HepG2 (cell line): ENCODE measurements around the gene C20orf204. TPM values are rescaled to one million over a fixed set of nuclear protein-coding genes. Genes with fewer than 3 reads are reported as not detected.
A peak's percentile ranks its signal among the peaks of the same experiment; 100 is the strongest.

ENCODE experiments used
- ATAD3A ChIP-seq: sonication (generic); formaldehyde crosslinking; IDR thresholded peaks from 2 replicates; pipeline ENCODE4 v1.4.0; 2020; ENCODE audit warnings: missing genetic modification reagents
- ATRX ChIP-seq: sonication (generic); formaldehyde crosslinking; IDR thresholded peaks from 2 replicates; pipeline ENCODE4 v1.4.0; 2020; ENCODE audit warnings: missing genetic modification reagents, borderline replicate concordance
- HNRNPL ChIP-seq: fragments of 200-400 bp; formaldehyde crosslinking; IDR thresholded peaks from 2 replicates; pipeline ENCODE4 v1.6.1; 2017; ENCODE audit warnings: mild to moderate bottlenecking, low read depth, low read length
- MTA1 ChIP-seq: sonication (generic); formaldehyde crosslinking; IDR thresholded peaks from 2 replicates; pipeline ENCODE4 v1.4.0; 2020; ENCODE audit warnings: missing genetic modification reagents, mild to moderate bottlenecking, borderline replicate concordance
- RELA ChIP-seq: sonication (generic); formaldehyde crosslinking; IDR thresholded peaks from 2 replicates; pipeline ENCODE4 v1.4.0; 2020; ENCODE audit warnings: missing genetic modification reagents
- TOE1 ChIP-seq: sonication (generic); formaldehyde crosslinking; IDR thresholded peaks from 2 replicates; pipeline ENCODE4 v1.4.0; 2020; ENCODE audit warnings: mild to moderate bottlenecking, missing genetic modification reagents
- ZBTB21 ChIP-seq: sonication (generic); formaldehyde crosslinking; IDR thresholded peaks from 2 replicates; pipeline ENCODE4 v1.4.0; 2020; ENCODE audit warnings: missing genetic modification reagents
- ZNF17 ChIP-seq: sonication (generic); formaldehyde crosslinking; IDR thresholded peaks from 2 replicates; pipeline ENCODE4 v1.5.0; 2020; ENCODE audit warnings: mild to moderate bottlenecking, missing genetic modification reagents
- ZNF430 ChIP-seq: sonication (generic); formaldehyde crosslinking; IDR thresholded peaks from 2 replicates; pipeline ENCODE4 v1.9.0; 2021; ENCODE audit warnings: mild to moderate bottlenecking, missing genetic modification reagents
- ZNF7 ChIP-seq: IDR thresholded peaks from 2 replicates; pipeline ENCODE4 v1.6.1; 2016; ENCODE audit warnings: missing biosample characterization, missing genetic modification reagents
- ZNF839 ChIP-seq: sonication (generic); formaldehyde crosslinking; IDR thresholded peaks from 2 replicates; pipeline ENCODE4 v1.4.0; 2020; ENCODE audit warnings: missing genetic modification reagents, mild to moderate bottlenecking, borderline replicate concordance
- polyA plus RNA-seq, 8 experiments: library from polyadenylated mRNA; depleted of rRNA in 3 of 8; stranded (reverse) in 7 of 8; unstranded in 1 of 8; fragments of >200 nt; fragmentation: Illumina TruSeq in 4 of 8; extraction: Trizol in 4 of 8; gene quantifications; 2 replicates each; pipeline versions ENCODE4 v1.2.1 to v1.2.3, GENCODE V29; 2011 to 2016; ENCODE audit warnings: low read depth in 4 of 8, missing spikeins in 1 of 8, mixed read lengths in 1 of 8; ENCODE audit not compliant: insufficient read depth in 1 of 8
- total RNA-seq, 5 experiments: library from RNA; depleted of rRNA; stranded (reverse); fragments of >200 nt; fragmentation: Illumina TruSeq; extraction: Trizol; gene quantifications; 2 replicates each; pipeline ENCODE4 v1.2.3, GENCODE V29; 2016; ENCODE audit warnings: low read depth in 1 of 5
- TF ChIP-seq, protein P1 (sequence below): sonication (generic); formaldehyde crosslinking; IDR thresholded peaks from 2 replicates; pipeline ENCODE4 v1.5.1; 2020; ENCODE audit warnings: mild to moderate bottlenecking, missing genetic modification reagents, moderate library complexity
- TF ChIP-seq, protein P2 (sequence below): sonication (generic); formaldehyde crosslinking; IDR thresholded peaks from 2 replicates; pipeline ENCODE4 v1.4.0; 2020; ENCODE audit warnings: missing genetic modification reagents, borderline replicate concordance
- TF ChIP-seq, protein P3 (sequence below): sonication (generic); formaldehyde crosslinking; IDR thresholded peaks from 2 replicates; pipeline ENCODE4 v1.4.0; 2020; ENCODE audit warnings: low read depth, mild to moderate bottlenecking, missing genetic modification reagents
- TF ChIP-seq, protein P4 (sequence below): sonication (generic); formaldehyde crosslinking; IDR thresholded peaks from 2 replicates; pipeline ENCODE4 v1.4.0; 2020; ENCODE audit warnings: missing genetic modification reagents, mild to moderate bottlenecking, borderline replicate concordance

Gene C20orf204
- total and polyA plus RNA-seq, 2 of the 13 experiments (the other 11 are each of a cell fraction or from before 2014, with no cell fraction given) = 22.1 to 80.0 TPM

DNA sequence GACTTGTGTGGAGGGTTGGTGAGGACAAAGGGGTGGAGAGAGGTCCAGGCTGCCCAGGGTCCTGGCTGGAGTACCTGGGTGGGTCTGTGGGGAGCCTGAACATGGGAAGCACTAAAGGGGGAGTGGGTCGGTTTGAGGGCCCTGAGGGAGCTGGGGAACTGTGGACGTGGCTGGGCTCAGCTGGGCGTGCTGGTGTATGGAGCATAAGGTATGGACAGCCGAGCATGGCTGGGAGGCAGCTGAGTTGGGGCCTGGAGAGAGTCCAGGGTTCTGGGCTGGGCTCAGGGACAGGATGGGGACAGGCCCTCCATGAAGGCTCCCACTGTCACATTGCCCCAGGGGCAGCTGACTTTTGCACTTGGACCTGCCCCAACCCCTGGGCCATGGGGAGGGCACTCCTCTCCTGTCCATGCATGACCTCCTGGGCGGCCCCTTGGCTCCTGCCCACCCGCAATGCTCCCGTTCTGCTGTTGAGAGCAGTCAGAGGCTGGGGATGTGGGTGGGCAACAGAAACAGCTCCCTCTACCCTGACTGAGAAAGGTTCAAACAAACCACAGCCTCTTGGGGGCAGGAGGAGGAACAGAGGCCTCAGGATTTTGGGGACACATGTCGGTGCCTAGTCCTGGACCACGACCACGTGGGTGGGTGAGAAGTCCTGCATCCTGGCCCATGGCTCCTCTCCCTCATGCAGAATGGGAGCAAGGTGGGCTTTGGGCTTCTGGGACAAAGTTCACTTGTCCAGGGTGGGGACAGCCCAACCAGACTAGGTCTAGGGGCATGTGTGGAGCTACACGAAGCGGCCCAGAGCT lies 4.5 kb downstream of the C20orf204 start (continued):
- TF ChIP-seq, protein P1, sequence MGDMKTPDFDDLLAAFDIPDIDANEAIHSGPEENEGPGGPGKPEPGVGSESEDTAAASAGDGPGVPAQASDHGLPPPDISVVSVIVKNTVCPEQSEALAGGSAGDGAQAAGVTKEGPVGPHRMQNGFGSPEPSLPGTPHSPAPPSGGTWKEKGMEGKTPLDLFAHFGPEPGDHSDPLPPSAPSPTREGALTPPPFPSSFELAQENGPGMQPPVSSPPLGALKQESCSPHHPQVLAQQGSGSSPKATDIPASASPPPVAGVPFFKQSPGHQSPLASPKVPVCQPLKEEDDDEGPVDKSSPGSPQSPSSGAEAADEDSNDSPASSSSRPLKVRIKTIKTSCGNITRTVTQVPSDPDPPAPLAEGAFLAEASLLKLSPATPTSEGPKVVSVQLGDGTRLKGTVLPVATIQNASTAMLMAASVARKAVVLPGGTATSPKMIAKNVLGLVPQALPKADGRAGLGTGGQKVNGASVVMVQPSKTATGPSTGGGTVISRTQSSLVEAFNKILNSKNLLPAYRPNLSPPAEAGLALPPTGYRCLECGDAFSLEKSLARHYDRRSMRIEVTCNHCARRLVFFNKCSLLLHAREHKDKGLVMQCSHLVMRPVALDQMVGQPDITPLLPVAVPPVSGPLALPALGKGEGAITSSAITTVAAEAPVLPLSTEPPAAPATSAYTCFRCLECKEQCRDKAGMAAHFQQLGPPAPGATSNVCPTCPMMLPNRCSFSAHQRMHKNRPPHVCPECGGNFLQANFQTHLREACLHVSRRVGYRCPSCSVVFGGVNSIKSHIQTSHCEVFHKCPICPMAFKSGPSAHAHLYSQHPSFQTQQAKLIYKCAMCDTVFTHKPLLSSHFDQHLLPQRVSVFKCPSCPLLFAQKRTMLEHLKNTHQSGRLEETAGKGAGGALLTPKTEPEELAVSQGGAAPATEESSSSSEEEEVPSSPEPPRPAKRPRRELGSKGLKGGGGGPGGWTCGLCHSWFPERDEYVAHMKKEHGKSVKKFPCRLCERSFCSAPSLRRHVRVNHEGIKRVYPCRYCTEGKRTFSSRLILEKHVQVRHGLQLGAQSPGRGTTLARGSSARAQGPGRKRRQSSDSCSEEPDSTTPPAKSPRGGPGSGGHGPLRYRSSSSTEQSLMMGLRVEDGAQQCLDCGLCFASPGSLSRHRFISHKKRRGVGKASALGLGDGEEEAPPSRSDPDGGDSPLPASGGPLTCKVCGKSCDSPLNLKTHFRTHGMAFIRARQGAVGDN (CRISPR knock-in tag) = peak; percentile 70
- no peak for TF ChIP-seq RELA (CRISPR knock-in tag)
- TF ChIP-seq TOE1 (CRISPR knock-in tag) = no peak
- TF ChIP-seq ZBTB21 = no peak
- TF ChIP-seq, protein P2, sequence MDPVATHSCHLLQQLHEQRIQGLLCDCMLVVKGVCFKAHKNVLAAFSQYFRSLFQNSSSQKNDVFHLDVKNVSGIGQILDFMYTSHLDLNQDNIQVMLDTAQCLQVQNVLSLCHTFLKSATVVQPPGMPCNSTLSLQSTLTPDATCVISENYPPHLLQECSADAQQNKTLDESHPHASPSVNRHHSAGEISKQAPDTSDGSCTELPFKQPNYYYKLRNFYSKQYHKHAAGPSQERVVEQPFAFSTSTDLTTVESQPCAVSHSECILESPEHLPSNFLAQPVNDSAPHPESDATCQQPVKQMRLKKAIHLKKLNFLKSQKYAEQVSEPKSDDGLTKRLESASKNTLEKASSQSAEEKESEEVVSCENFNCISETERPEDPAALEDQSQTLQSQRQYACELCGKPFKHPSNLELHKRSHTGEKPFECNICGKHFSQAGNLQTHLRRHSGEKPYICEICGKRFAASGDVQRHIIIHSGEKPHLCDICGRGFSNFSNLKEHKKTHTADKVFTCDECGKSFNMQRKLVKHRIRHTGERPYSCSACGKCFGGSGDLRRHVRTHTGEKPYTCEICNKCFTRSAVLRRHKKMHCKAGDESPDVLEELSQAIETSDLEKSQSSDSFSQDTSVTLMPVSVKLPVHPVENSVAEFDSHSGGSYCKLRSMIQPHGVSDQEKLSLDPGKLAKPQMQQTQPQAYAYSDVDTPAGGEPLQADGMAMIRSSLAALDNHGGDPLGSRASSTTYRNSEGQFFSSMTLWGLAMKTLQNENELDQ (CRISPR knock-in tag) = peak; percentile 67; the same call in 1 of the 2 replicates
- peak; percentile 39; the same call in 1 of the 2 replicates for TF ChIP-seq ZNF7 (CRISPR knock-in tag)
- TF ChIP-seq, protein P3, sequence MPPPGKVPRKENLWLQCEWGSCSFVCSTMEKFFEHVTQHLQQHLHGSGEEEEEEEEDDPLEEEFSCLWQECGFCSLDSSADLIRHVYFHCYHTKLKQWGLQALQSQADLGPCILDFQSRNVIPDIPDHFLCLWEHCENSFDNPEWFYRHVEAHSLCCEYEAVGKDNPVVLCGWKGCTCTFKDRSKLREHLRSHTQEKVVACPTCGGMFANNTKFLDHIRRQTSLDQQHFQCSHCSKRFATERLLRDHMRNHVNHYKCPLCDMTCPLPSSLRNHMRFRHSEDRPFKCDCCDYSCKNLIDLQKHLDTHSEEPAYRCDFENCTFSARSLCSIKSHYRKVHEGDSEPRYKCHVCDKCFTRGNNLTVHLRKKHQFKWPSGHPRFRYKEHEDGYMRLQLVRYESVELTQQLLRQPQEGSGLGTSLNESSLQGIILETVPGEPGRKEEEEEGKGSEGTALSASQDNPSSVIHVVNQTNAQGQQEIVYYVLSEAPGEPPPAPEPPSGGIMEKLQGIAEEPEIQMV (CRISPR knock-in tag) = peak; percentile 56; the same call in 1 of the 2 replicates
- TF ChIP-seq ZNF430 (CRISPR knock-in tag) = 0 out of 2 replicates have a peak, but pooled peaks have one; percentile 5
- TF ChIP-seq MTA1 (CRISPR knock-in tag) = no peak
- TF ChIP-seq ZNF17 (CRISPR knock-in tag) = no peak
- peak; percentile 80 for TF ChIP-seq HNRNPL
- TF ChIP-seq ZNF839 (CRISPR knock-in tag) = no peak
- no peak for TF ChIP-seq ATRX (CRISPR knock-in tag)
- TF ChIP-seq, protein P4, sequence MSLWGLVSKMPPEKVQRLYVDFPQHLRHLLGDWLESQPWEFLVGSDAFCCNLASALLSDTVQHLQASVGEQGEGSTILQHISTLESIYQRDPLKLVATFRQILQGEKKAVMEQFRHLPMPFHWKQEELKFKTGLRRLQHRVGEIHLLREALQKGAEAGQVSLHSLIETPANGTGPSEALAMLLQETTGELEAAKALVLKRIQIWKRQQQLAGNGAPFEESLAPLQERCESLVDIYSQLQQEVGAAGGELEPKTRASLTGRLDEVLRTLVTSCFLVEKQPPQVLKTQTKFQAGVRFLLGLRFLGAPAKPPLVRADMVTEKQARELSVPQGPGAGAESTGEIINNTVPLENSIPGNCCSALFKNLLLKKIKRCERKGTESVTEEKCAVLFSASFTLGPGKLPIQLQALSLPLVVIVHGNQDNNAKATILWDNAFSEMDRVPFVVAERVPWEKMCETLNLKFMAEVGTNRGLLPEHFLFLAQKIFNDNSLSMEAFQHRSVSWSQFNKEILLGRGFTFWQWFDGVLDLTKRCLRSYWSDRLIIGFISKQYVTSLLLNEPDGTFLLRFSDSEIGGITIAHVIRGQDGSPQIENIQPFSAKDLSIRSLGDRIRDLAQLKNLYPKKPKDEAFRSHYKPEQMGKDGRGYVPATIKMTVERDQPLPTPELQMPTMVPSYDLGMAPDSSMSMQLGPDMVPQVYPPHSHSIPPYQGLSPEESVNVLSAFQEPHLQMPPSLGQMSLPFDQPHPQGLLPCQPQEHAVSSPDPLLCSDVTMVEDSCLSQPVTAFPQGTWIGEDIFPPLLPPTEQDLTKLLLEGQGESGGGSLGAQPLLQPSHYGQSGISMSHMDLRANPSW (CRISPR knock-in tag) = no peak
- TF ChIP-seq ATAD3A (CRISPR knock-in tag) = no peak
